ENCODE measurements around the gene IKZF3. TPM values are rescaled to one million over a fixed set of nuclear protein-coding genes. Genes with fewer than 3 reads are reported as not detected.

IKZF3 gene
- total RNA-seq, 1 donor from 2014 or later: 0.34 TPM

GRCh38 chr17:39841134-39841683 is 22.9 kb downstream of the IKZF3 start:
- Histone ChIP-seq H3K79me2 (ENCODE audit: insufficient read depth, low read length) (no peaks in the 10 kb centered on the region), H2AFZ (ENCODE audit: low read depth, low read length) (no peak overlapping the region), H3K4me1 (ENCODE audit: insufficient read depth, low read length) (no peaks in the 10 kb centered on the region), H3K36me3 (ENCODE audit: insufficient read depth, low read length) (no peaks in the 10 kb centered on the region), H3K4me3 (ENCODE audit: insufficient read depth, low read depth, low read length) (no peak overlapping the region), H3K9ac (ENCODE audit: low read length) (no peak overlapping the region), H3K4me2 (ENCODE audit: low read length) (no peak overlapping the region), H3K27ac (ENCODE audit: low read depth, low read length) (no peak overlapping the region), H3K27me3 (ENCODE audit: insufficient read depth, low read length) (peaks cover 14% of the 10 kb centered on the region), H4K20me1 (ENCODE audit: insufficient read depth, low read length) (no peaks in the 10 kb centered on the region), H3K9me3 (ENCODE audit: insufficient read depth, low read depth, low read length) (no peaks in the 10 kb centered on the region)
- Mint-ChIP-seq H3K9me3 (ENCODE audit: unreplicated experiment) (peaks cover 16% of the 10 kb centered on the region), H3K4me3 (ENCODE audit: unreplicated experiment) (no peak overlapping the region), H3K36me3 (ENCODE audit: low read depth, unreplicated experiment) (no peaks in the 10 kb centered on the region), H3K27ac (ENCODE audit: unreplicated experiment) (no peak overlapping the region), H3K4me1 (ENCODE audit: low read depth, unreplicated experiment) (no peaks in the 10 kb centered on the region), H3K27me3 (ENCODE audit: low read depth, unreplicated experiment) (peaks cover 8% of the 10 kb centered on the region)
- DNase-seq (ENCODE audit: low read depth) (no peak), FAIRE-seq (no peak)
- no peak for TF ChIP-seq EZH2 (IDR thresholded peaks at IDR 0.05; ENCODE audit: insufficient read depth, low read length)
- TF ChIP-seq CTCF (IDR thresholded peaks at IDR 0.05; ENCODE audit: insufficient read depth, low read depth, low read length): no peak

- Histone ChIP-seq H3K4me2 (ENCODE audit: low read length) (no peak overlapping the region), H3K4me1 (ENCODE audit: insufficient read depth, low read length) (no peaks in the 10 kb centered on the region), H3K9ac (ENCODE audit: low read length) (no peak overlapping the region), H3K4me3 (ENCODE audit: insufficient read depth, low read depth, low read length) (no peak overlapping the region), H3K36me3 (ENCODE audit: insufficient read depth, low read length) (no peaks in the 10 kb centered on the region), H4K20me1 (ENCODE audit: insufficient read depth, low read length) (no peaks in the 10 kb centered on the region), H3K27ac (ENCODE audit: low read depth, low read length) (no peak overlapping the region), H3K79me2 (ENCODE audit: insufficient read depth, low read length) (no peaks in the 10 kb centered on the region), H3K27me3 (ENCODE audit: insufficient read depth, low read length) (peaks cover 9% of the 10 kb centered on the region), H2AFZ (ENCODE audit: low read depth, low read length) (no peak overlapping the region), H3K9me3 (ENCODE audit: insufficient read depth, low read depth, low read length) (no peaks in the 10 kb centered on the region)
- FAIRE-seq (no peak), DNase-seq (ENCODE audit: low read depth) (no peak)
- H3K36me3 Mint-ChIP-seq (ENCODE audit: low read depth, unreplicated experiment): peaks cover 2% of the 10 kb centered on the region
- no peak overlapping the region for H3K27ac Mint-ChIP-seq (ENCODE audit: unreplicated experiment)
- no peaks in the 10 kb centered on the region for H3K4me1 Mint-ChIP-seq (ENCODE audit: low read depth, unreplicated experiment)
- H3K4me3 Mint-ChIP-seq (ENCODE audit: unreplicated experiment): no peak overlapping the region
- no peak for TF ChIP-seq CTCF (IDR thresholded peaks at IDR 0.05; ENCODE audit: insufficient read depth, low read depth, low read length)
- TF ChIP-seq EZH2 (IDR thresholded peaks at IDR 0.05; ENCODE audit: insufficient read depth, low read length): no peak
- peaks cover 24% of the 10 kb centered on the region for H3K9me3 Mint-ChIP-seq (ENCODE audit: unreplicated experiment)
- peaks cover 10% of the 10 kb centered on the region for H3K27me3 Mint-ChIP-seq (ENCODE audit: low read depth, unreplicated experiment)
These were observed 25.3 kb downstream of the IKZF3 start for GRCh38 chr17:39838784-39839183.

- Histone ChIP-seq H2AFZ (ENCODE audit: low read depth, low read length) (no peak overlapping the region), H3K4me2 (ENCODE audit: low read length) (no peak overlapping the region), H3K36me3 (ENCODE audit: insufficient read depth, low read length) (no peaks in the 10 kb centered on the region), H3K27me3 (ENCODE audit: insufficient read depth, low read length) (peaks cover 4% of the 10 kb centered on the region), H3K9ac (ENCODE audit: low read length) (no peak overlapping the region), H3K79me2 (ENCODE audit: insufficient read depth, low read length) (no peaks in the 10 kb centered on the region), H3K4me3 (ENCODE audit: insufficient read depth, low read depth, low read length) (no peak overlapping the region), H3K4me1 (ENCODE audit: insufficient read depth, low read length) (no peaks in the 10 kb centered on the region), H4K20me1 (ENCODE audit: insufficient read depth, low read length) (no peaks in the 10 kb centered on the region), H3K27ac (ENCODE audit: low read depth, low read length) (no peak overlapping the region), H3K9me3 (ENCODE audit: insufficient read depth, low read depth, low read length) (no peaks in the 10 kb centered on the region)
- H3K27me3 Mint-ChIP-seq (ENCODE audit: low read depth, unreplicated experiment): peaks cover 10% of the 10 kb centered on the region
- no peak overlapping the region for H3K4me3 Mint-ChIP-seq (ENCODE audit: unreplicated experiment)
- FAIRE-seq: no peak
- H3K4me1 Mint-ChIP-seq (ENCODE audit: low read depth, unreplicated experiment): no peaks in the 10 kb centered on the region
- DNase-seq (ENCODE audit: low read depth): no peak
- peaks cover 2% of the 10 kb centered on the region for H3K36me3 Mint-ChIP-seq (ENCODE audit: low read depth, unreplicated experiment)
- H3K9me3 Mint-ChIP-seq (ENCODE audit: unreplicated experiment): peaks cover 27% of the 10 kb centered on the region
- no peak overlapping the region for H3K27ac Mint-ChIP-seq (ENCODE audit: unreplicated experiment)
- TF ChIP-seq CTCF (IDR thresholded peaks at IDR 0.05; ENCODE audit: insufficient read depth, low read depth, low read length) (no peak), EZH2 (IDR thresholded peaks at IDR 0.05; ENCODE audit: insufficient read depth, low read length) (no peak)
These were observed 26.1 kb downstream of the IKZF3 start for GRCh38 chr17:39838057-39838456.
